HG03025 (cell line): ENCODE results near the gene CTDP1.

Experiments used
- ATAC-seq: cut with Tn5 transposase; IDR thresholded peaks from one replicate; pipeline ENCODE4 v1.9.1; 2021; ENCODE audit warnings: mild to moderate bottlenecking, moderate library complexity; ENCODE audit not compliant: unreplicated experiment, low FRiP score

Gene CTDP1

DNA sequence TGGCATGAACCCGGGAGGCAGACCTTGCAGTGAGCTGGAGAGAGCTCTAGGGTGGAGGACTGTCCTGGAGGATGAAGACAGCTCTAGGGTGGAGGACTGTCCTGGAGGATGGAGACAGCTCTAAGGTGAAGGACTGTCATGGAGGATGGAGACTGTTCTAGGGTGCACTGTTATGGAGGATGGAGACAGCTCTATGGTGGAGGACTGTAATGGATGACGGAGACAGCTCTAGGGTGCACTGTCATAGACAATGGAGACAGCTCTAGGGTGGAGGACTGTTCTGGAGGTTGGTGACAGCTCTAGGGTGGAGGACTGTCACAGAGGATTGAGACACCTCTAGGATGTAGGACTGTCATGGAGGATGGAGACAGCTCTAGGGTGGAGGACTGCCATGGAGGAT, 97.1 kb downstream of the CTDP1 start:
- ATAC-seq, result no peak

DNA sequence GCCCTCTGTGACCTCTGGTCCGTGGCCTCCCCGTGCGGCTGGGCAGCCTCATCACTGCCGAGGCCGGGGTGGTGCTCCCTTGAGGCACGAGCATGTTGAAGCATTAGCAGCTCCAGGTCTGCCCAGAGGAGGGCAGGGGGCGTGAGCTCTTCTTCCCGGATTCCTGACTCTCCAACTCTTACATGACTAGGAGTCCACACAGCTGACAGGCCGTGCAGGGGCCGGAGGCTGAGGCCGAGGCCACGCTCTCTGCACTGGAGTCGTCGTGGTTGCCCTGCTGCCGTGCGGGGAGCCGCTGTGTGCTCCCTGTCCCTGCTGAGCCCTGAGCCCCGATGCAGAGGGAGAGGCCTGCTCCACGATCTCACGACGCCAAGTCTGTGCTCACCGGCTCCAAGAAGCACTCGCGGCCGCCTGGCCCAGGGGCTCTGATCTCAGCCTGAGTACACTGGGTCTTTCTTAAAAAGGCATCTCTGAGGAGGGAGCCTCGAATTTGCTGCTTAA, 98.7 kb downstream of the CTDP1 start:
- no peak for ATAC-seq

DNA sequence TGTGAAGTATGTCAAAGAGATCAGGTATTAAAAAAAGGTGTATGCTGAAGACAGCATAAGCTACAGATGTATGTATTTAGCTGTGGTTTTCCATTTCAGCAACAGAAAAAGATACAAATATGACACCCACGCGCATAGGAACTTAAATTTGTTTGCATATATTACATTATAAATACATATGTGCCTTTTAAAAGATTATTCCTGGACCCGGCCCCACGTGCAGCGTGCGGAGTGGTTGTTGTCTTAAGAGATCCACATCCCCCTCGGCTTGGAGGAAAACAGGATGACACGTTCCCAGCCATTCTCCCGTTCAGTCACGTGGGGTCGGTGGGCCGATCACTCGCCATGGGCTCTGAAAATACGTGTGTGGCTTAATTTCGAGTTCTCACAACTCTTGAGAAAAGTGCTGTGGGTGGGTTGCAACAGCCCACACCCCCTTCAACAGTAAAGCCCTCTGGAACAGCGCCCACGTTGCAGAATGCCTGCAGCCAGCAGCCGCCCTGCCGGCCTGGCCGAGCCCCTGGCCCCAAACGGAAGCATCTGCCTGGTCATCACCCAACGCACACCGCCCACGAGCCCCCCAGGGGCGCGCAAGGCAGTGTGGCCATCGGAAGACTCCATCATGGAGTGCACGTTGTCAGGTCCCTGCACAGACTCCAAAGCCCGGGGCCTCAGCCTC, 99.6 kb downstream of the CTDP1 start:
- ATAC-seq, result no peak

- ATAC-seq, result no peak
Measured at GRCh38 chr18:79779700-79780190, 100.1 kb downstream of the CTDP1 start.

GRCh38 chr18:79780547-79780946, 100.9 kb downstream of the CTDP1 start:
- ATAC-seq, result no peak

- ATAC-seq, result no peak
Measured at GRCh38 chr18:79781331-79781941, 101.8 kb downstream of the CTDP1 start.

- no peak for ATAC-seq
Measured at GRCh38 chr18:79782566-79783308, 103.1 kb downstream of the CTDP1 start.

- ATAC-seq, result no peak
Measured at GRCh38 chr18:79784071-79784913, 104.7 kb downstream of the CTDP1 start.

DNA sequence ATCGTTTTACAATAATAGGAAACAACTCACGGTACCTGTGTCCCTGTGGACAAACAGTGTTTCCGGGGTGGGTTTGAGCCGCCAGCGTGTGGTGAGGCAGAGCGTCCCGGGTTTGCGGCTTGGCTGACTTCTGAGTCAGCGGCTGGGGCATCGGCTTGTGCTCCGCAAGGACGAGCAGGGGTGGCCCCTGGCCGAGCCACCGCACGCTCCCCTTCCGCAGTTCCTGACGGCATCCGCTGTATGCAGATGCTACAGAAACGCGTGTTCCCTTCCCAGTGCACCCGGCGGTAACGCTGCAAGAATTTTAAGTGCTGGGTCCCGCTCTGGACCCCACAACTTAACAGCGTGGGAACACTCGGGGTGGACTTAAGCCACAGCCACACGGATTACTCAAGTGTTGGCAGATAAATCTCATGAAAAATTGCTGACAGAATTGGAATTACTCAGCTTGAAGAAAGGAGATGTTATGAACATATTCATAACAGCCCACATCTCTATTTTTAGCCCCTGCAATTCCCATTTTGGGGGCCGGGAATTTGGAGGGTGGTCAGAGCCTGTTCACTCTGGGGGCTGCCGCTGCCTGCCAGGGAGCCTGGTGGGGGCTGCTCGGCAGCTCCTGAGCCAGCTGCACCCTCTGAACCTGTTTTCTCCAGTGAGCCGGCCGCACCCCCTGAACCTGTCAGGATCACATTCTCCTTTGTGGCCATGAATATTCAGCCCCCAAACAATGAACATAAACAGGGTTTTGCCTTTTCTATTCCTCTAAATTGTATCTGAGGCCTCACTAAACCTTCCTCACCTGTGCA, 105.6 kb downstream of the CTDP1 start:
- ATAC-seq, result no peak

GRCh38 chr18:79785831-79786230, 106.2 kb downstream of the CTDP1 start:
- no peak for ATAC-seq

DNA sequence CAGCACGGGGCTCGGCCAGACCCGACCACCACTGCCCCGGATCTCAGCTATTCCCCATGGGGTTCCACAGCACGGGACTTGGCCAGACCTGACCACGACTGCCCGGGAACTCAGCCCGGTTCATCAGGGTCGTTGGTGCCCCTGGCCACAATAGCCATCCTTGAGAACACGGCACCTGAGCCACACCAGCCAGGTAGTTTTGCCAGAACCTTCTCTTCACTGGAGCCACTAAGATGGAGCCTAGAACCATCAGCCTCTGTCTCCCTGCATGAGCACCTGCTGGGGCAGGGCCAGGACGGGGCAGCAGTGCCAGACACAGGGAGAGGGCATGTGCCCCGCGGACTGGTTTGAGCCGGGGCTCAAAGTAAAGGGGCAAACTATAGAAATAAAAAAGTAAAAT, 106.7 kb downstream of the CTDP1 start:
- no peak for ATAC-seq

GRCh38 chr18:79786786-79787526, 107.4 kb downstream of the CTDP1 start:
- ATAC-seq, result no peak

- ATAC-seq, result no peak
Measured at GRCh38 chr18:79787527-79787864, 107.9 kb downstream of the CTDP1 start.

DNA sequence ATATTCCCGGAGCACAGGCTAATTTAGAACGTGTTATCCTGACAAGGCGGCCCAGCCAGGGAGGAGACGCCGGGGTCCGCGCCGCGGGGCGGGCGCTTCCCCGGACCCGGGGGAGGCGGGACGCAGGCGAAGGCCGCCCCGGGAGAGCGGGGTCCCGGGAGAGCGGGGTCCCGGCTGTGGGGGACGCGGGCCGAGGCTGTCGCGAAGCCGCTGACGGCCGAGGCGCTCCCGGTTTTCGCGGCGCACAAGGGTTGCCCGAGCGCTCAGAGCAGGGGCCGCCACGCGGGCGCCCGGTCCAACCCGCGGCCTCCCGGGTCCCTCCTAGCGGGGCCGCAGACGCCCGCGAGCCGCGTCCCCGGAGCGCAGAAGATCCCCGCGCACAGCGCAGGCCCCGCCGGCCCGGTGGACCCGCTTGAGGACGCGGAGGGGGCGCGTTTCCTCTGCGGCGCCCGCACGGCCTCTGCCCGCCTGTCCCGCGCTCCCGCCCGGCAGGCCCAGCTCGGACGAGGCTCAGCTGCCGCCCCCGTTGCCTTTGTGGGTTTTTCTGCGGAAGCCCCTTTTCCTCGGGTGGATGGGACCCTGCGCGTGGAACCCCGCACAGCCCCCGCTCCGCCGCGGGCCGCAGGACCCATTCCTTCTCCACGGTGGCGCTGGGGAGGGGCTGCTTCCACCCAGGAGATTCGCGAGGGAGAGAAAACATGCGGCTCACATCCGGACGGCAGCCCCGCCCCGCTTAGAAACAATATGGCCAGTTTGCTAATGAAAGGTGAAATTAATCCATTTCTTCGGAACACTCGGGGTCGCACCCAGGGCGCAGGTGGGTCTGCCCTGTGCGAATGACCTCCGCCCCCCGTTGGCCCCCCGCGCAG, 108.5 kb downstream of the CTDP1 start:
- no peak for ATAC-seq

DNA sequence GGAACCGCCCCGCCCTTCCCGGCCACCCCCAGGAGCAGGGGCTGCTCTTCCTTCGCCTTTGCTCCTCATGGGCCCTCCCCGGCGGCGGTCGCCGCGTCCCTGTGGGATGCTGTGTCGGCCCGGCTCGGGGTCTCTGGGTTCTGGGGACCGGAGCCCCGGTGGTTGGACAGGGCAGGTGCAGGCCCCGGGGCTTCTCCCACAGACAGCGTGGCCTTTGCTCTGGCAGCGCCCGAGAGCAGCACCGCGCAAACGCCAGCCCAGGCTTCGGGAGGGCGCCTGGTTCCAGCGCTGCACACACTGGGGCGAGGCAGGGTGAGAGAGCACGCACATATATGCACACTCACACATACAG, 109.1 kb downstream of the CTDP1 start:
- ATAC-seq, result no peak

DNA sequence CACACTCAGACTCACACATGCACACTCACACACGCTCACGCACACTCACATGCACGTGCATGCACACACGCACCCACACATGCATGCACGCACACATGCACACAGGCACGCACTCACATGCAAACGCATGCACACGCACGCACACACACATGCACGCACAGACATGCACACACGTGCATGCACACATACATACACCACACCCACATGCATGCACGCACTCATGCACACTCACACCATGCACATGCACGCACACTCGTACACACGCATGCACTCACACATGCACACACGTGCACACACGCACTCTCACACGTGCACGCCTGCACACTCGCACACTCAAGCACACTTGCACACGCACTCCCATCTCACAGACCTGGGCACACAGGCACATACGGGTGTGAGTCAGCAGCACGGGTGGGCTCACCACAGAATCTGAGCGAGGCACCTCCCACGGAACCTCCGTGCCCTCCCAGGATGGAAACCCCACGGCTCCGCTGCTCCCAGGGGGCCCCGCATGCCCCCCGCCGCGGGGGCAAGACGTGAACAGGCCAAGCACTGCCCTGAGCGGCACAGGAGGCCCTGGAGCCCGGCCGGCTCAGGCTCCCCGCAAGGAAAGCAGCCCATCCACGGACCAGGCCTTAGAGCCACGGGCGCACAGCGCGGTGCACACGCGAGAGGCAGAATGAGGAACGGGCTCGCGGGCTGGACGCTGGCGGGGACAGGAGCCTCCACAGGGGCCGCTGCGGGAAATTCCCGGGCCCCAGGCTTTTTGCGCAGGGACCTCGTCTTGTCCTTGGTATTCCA, 109.7 kb downstream of the CTDP1 start:
- no peak for ATAC-seq
